K562 (cell line): ENCODE measurements around the gene CIAO2A. TPM values are rescaled to one million over a fixed set of nuclear protein-coding genes. Genes with fewer than 3 reads are reported as not detected.

Experiments
- ATAC-seq: fragments of 200-7000 bp; cut with Tn5 transposase; 3 replicates; pipeline ENCODE4 v1.9.1; 2020; ENCODE audit warnings: moderate library complexity
- BruUV-seq: library from RNA; stranded (reverse); fragments of 400-500 nt; replicated peaks from 2 replicates; lab custom pipeline; 2021; lab: Mats Ljungman, UMichigan
- CTCF ChIA-PET: fragments of 300-600 bp; formaldehyde crosslinking; extraction: SDS; loops from one replicate; lab custom pipeline; 2021; ENCODE audit warnings: low intra/inter-chr PET ratio; lab: Yijun Ruan, JAX
- POLR2A ChIA-PET: fragments of 300-600, 350-650 bp; sonication (Branson Sonifier 250); formaldehyde crosslinking; extraction: SDS; loops from one replicate; lab custom pipeline; 2021; ENCODE audit warnings: antibody characterized with exemption, inconsistent platforms; lab: Yijun Ruan, JAX
- DNase-seq, 4 experiments: peaks; one replicate each; pipeline versions ENCODE4 v3.0.0 to v3.0.0-alpha.2; 2011 to 2018; ENCODE audit warnings: low spot score in 3 of 4, mixed read lengths in 3 of 4; ENCODE audit errors: extremely low read depth in 1 of 4
- FAIRE-seq: peaks from 2 replicates; lab custom pipeline; 2011; peaks lifted over from hg19 to GRCh38; lab: Jason Lieb, UNC
- H2AFZ ChIP-seq: 2 replicates; pipeline ENCODE4 v1.6.0; 2011; ENCODE audit warnings: low read depth, low read length, control low read depth, inconsistent platforms
- H3K27ac ChIP-seq: fragments of 200-600 bp; 3 replicates; pipeline ENCODE4 v1.8.0; 2011; ENCODE audit warnings: low read depth, mild to moderate bottlenecking, control low read depth, inconsistent platforms, low read length, moderate library complexity, mixed read lengths; ENCODE audit errors: extremely low read depth
- H3K27me3 ChIP-seq, 2 experiments: fragments of 300-600 bp in 1 of 2; 2 replicates in 1 of 2; 3 replicates in 1 of 2; pipeline versions ENCODE4 v1.6.0 to v1.8.0; 2011; ENCODE audit warnings: inconsistent platforms in 2 of 2, low read length in 2 of 2, mild to moderate bottlenecking in 1 of 2, mixed read lengths in 1 of 2, moderate library complexity in 1 of 2; ENCODE audit not compliant: control insufficient read depth in 2 of 2, insufficient read depth in 2 of 2
- H3K36me3 ChIP-seq: fragments of 300-600 bp; 3 replicates; pipeline ENCODE4 v1.8.0; 2011; ENCODE audit warnings: mild to moderate bottlenecking, low read length, inconsistent platforms; ENCODE audit not compliant: control insufficient read depth, insufficient read depth
- H3K4me1 ChIP-seq, 2 experiments: fragments of 200-600 bp in 1 of 2; replicated peaks in 1 of 2; 2 replicates in 1 of 2; 3 replicates in 1 of 2; pipeline versions ENCODE4 v1.5.1 to v1.8.0; 2011; ENCODE audit warnings: inconsistent platforms in 2 of 2, low read length in 2 of 2, mild to moderate bottlenecking in 1 of 2, mixed read lengths in 1 of 2, moderate library complexity in 1 of 2; ENCODE audit not compliant: control insufficient read depth in 2 of 2, insufficient read depth in 2 of 2
- H3K4me2 ChIP-seq: 2 replicates; pipeline ENCODE4 v1.6.1; 2011; ENCODE audit warnings: low read length, control low read depth, inconsistent platforms, mixed read lengths; ENCODE audit not compliant: insufficient read depth
- H3K4me3 ChIP-seq: fragments of 200-600 bp; sonication (generic), shearing (Covaris generic); 2 replicates; pipeline ENCODE4 v1.5.1; 2016; ENCODE audit warnings: control low read depth, inconsistent platforms
- H3K79me2 ChIP-seq: fragments of 200-600 bp; 3 replicates; pipeline ENCODE4 v1.8.0; 2011; ENCODE audit warnings: low read length, inconsistent platforms; ENCODE audit not compliant: control insufficient read depth, insufficient read depth
- H3K9ac ChIP-seq, 2 experiments: 2 replicates each; pipeline versions ENCODE4 v1.6.0 to v1.6.1; 2011; ENCODE audit warnings: low read depth in 2 of 2, low read length in 2 of 2, control low read depth in 1 of 2, inconsistent platforms in 1 of 2, mild to moderate bottlenecking in 1 of 2, mixed read lengths in 1 of 2; ENCODE audit not compliant: insufficient read depth in 1 of 2
- H3K9me1 ChIP-seq: one replicate; pipeline ENCODE4 v1.6.0; 2011; ENCODE audit warnings: inconsistent platforms, mild to moderate bottlenecking, low read length, moderate library complexity; ENCODE audit not compliant: control insufficient read depth, insufficient read depth
- H3K9me3 ChIP-seq: replicated peaks from 2 replicates; pipeline ENCODE4 v1.5.1; 2011; ENCODE audit warnings: low read depth, low read length, inconsistent platforms; ENCODE audit not compliant: control insufficient read depth, insufficient read depth
- H4K20me1 ChIP-seq: replicated peaks from 2 replicates; pipeline ENCODE4 v1.6.1; 2011; ENCODE audit warnings: low read length, inconsistent platforms, mixed read lengths; ENCODE audit not compliant: control insufficient read depth, insufficient read depth
- CEBPB ChIP-seq: fragments of 450-650 bp; IDR thresholded peaks from 2 replicates; pipeline ENCODE4 v1.6.1; 2016; ENCODE audit warnings: missing genetic modification characterization, missing compliant biosample characterization
- MAFK ChIP-seq: IDR thresholded peaks from 2 replicates; pipeline ENCODE4 v1.6.1; 2011; ENCODE audit warnings: low read length, improper control_type of control experiment
- MLLT1 ChIP-seq, 2 experiments: fragments of 450-650 bp; IDR thresholded peaks; 2 replicates each; pipeline ENCODE4 v1.6.1; 2016
- PATZ1 ChIP-seq: fragments of 250-450 bp; sonication (Bioruptor Pico); IDR thresholded peaks from 2 replicates; pipeline ENCODE4 v1.5.0; 2020; ENCODE audit warnings: mild to moderate bottlenecking, borderline replicate concordance
- RERE ChIP-seq: sonication (generic); formaldehyde crosslinking; IDR thresholded peaks from 2 replicates; pipeline ENCODE4 v1.8.0; 2023; ENCODE audit warnings: missing genetic modification reagents, mild to moderate bottlenecking, borderline replicate concordance
- WGBS: fragments of 100-300 bp; shearing (Covaris generic); methylation state at CpG from one replicate; pipeline ENCODE4 v1.1.6; 2016; ENCODE audit warnings: low coverage, mixed read lengths; ENCODE audit not compliant: insufficient coverage; ENCODE audit errors: missing lambda C conversion rate; 5-methylcytosine and 5-hydroxymethylcytosine counted together
- in situ Hi-C: fragments of 300-500 bp; cut with MboI; formaldehyde crosslinking; loops from 4 replicates; pipeline ENCODE4 v1.15.0; 2018; ENCODE audit warnings: inconsistent platforms, mixed read lengths
- intact Hi-C: fragments of 100-400 bp; cut with micrococcal nuclease; formaldehyde crosslinking; loops from 2 replicates; pipeline ENCODE4 v1.14.2; 2022
- polyA plus RNA-seq, 8 experiments: library from polyadenylated mRNA; depleted of rRNA in 4 of 8; stranded (reverse) in 5 of 8; unstranded in 3 of 8; fragments of >200 nt; fragmentation: Nextera tagmentation in 2 of 8; fragmentation: Illumina TruSeq in 1 of 8; extraction: Ambion mirVana in 2 of 8; extraction: Trizol in 1 of 8; gene quantifications; 2 replicates each; pipeline versions ENCODE4 v1.2.1 to v1.2.3, GENCODE V29; 2011 to 2014; ENCODE audit warnings: inconsistent platforms in 1 of 8, missing spikeins in 1 of 8
- total RNA-seq, 7 experiments: library from RNA; depleted of rRNA in 6 of 7; stranded (reverse); fragments of >200 nt in 6 of 7; fragmentation: Illumina TruSeq in 2 of 7; extraction: Trizol in 2 of 7; gene quantifications; 2 replicates each; pipeline versions ENCODE4 v1.2.1 to v1.2.3, GENCODE V29; 2011 to 2021; ENCODE audit warnings: low replicate concordance in 1 of 7
- TF ChIP-seq, protein P1 (sequence below): sonication (generic); formaldehyde crosslinking; IDR thresholded peaks from 2 replicates; pipeline ENCODE4 v1.8.0; 2023; ENCODE audit warnings: mild to moderate bottlenecking, missing genetic modification reagents
- TF ChIP-seq, protein P2 (sequence below): fragments of 250-450 bp; sonication (Bioruptor Pico); IDR thresholded peaks from 2 replicates; pipeline ENCODE4 v1.5.0; 2020; ENCODE audit warnings: mild to moderate bottlenecking

Gene CIAO2A
- total and polyA plus RNA-seq, 9 of the 15 experiments (the other 6 are each of a cell fraction or from before 2014, with no cell fraction given), result 161 to 429 (median 313) TPM

DNA sequence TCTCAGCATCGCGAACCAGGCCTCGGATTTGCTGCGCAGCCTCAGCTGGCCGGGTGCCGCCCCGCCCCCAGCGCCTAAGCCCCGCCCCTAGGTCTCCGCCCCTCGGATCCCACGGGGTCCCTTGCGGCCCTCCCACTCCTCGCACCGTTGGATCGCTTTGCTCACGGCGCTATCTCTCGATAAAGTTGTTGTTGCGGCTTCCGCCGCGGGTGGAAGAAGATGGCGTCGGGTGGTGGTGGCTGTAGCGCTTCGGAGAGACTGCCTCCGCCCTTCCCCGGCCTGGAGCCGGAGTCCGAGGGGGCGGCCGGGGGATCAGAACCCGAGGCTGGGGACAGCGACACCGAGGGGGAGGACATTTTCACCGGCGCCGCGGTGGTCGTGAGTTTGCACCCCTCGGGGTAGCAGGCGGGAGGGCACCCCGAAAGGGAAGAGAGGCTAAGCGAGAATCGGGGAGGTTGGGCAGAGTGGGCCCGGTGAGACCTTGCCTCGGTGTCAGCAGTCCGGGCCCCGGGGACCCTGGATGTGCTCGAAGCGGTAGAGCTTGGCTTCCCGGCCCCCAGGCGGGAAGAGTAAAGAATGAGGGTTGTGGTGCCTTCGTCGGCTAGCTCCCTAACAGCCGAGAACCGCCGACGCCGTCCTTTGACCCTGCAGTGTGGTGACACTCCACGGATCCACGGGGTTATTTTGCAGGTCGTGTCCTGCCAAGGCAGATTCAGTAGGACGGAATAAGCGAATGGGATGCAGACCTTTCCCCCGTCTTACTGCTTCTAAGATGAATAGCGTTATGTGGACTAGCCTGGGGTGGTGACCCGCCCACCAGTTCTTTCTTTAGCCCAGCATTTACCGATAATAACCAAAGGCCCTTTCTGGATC lies 2.4 kb upstream of the CIAO2A start, which contains the start of gene SNX1:
Gene SNX1 (plus strand): TSS at position 188 of the 873 bp plus-strand sequence. CDS start 32 bp downstream, at position 220.
- H3K4me3 ChIP-seq, result peak within 1 kb of the TSS; percentile 81
- H3K4me2 ChIP-seq, result peak within 1 kb of the TSS; percentile 95
- CTCF ChIA-PET, result no interaction called here
- H3K9me1 ChIP-seq, result no peaks in the 10 kb centered on the region
- TSS peak; percentile 57 for BruUV-seq
- H2AFZ ChIP-seq, result peak within 1 kb of the TSS; percentile 97
- H4K20me1 ChIP-seq, result peaks cover 12% of the 10 kb centered on the region
- DNase-seq (peak; percentile 94 to 96 (median 95)), FAIRE-seq (peak; percentile 61), ATAC-seq (peak; percentile 77)
- in situ Hi-C loops, result no loop called here
- H3K9me3 ChIP-seq, result no peaks in the 10 kb centered on the region
- peaks cover 8 to 17% of the 10 kb centered on the region in 2 experiments for H3K4me1 ChIP-seq
- H3K27me3 ChIP-seq, result no peaks in the 10 kb centered on the region
- 1% methylated on average over 59 of the region's 70 CpGs for WGBS
- POLR2A ChIA-PET, result interaction anchor here (0.6 to 1.1 kb wide), 7 partner anchors 9 to 364 kb away, joined by 3 to 5 read pairs (median 4); partner anchors contain the start of gene ZNF609
- peaks cover 15% of the 10 kb centered on the region; the same call in 2 of the 3 replicates for H3K36me3 ChIP-seq
- intact Hi-C loops, result loop anchor here (2.0 kb wide), 1 partner anchor 57 kb away; no protein-coding TSS in a partner anchor
- H3K79me2 ChIP-seq, result peaks cover 91% of the 10 kb centered on the region
- peak within 1 kb of the TSS; percentile 94 for H3K9ac ChIP-seq
- H3K27ac ChIP-seq, result peak within 1 kb of the TSS; percentile 99
- TF ChIP-seq, protein P1, sequence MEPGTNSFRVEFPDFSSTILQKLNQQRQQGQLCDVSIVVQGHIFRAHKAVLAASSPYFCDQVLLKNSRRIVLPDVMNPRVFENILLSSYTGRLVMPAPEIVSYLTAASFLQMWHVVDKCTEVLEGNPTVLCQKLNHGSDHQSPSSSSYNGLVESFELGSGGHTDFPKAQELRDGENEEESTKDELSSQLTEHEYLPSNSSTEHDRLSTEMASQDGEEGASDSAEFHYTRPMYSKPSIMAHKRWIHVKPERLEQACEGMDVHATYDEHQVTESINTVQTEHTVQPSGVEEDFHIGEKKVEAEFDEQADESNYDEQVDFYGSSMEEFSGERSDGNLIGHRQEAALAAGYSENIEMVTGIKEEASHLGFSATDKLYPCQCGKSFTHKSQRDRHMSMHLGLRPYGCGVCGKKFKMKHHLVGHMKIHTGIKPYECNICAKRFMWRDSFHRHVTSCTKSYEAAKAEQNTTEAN (CRISPR knock-in tag), result peak; percentile 92; the same call in 1 of the 2 replicates
- TF ChIP-seq PATZ1 (no peak), CEBPB (tag) (no peak), RERE (CRISPR knock-in tag) (no peak), MLLT1 (IDR thresholded peaks at IDR 0.05) (peak in 1 of 2 experiments; percentile 70; a peak in 1 of 4 replicates), MAFK (no peak)
- TF ChIP-seq, protein P2, sequence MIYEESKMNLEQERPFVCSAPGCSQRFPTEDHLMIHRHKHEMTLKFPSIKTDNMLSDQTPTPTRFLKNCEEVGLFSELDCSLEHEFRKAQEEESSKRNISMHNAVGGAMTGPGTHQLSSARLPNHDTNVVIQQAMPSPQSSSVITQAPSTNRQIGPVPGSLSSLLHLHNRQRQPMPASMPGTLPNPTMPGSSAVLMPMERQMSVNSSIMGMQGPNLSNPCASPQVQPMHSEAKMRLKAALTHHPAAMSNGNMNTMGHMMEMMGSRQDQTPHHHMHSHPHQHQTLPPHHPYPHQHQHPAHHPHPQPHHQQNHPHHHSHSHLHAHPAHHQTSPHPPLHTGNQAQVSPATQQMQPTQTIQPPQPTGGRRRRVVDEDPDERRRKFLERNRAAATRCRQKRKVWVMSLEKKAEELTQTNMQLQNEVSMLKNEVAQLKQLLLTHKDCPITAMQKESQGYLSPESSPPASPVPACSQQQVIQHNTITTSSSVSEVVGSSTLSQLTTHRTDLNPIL (CRISPR knock-in tag), result no peak
